DMS 273 treated with DMSO at 0.1 percent for 48 hours (cell line): ENCODE data around the gene PTPRG.

Experiments used
- DNase-seq: peaks from one replicate; lab custom pipeline; 2025; lab: John Stamatoyannopoulos, UW

Gene PTPRG

DNA sequence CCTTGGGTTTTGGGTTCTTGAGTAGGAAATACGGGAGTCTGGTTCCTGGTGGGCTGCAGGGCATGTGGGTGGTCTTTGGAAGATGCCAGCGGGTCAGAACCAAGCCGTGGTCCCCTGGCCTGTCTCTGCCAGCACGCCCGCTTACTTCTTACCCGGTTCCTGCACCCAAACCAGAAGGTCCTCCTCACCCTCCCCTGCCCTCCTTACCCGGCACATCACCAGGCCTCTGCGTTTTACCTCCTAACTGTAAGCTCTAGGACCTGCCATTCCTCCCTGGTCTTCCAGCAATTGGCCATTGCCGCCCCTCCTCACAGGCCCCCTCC, 628.0 kb downstream of the PTPRG start:
- DNase-seq, result no peak

DNA sequence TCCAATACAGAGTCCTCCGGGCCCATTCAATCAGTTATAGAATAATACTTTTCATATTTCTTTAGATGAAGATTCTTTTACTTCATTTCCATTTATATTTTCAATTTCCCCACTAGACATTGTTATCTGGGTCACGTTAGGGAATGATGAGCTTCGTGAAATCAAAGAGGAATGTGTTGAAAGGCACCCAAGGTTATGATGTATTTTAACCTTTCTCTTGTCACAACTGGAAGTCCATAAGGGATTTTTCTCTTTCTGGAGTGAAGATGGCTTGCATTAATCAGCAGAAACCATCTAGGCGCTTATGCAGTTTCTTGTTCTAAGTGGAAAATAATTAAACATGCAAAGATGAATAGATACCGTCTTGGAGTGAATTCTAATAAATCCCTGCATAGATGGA, 631.5 kb downstream of the PTPRG start:
- no peak for DNase-seq

DNA sequence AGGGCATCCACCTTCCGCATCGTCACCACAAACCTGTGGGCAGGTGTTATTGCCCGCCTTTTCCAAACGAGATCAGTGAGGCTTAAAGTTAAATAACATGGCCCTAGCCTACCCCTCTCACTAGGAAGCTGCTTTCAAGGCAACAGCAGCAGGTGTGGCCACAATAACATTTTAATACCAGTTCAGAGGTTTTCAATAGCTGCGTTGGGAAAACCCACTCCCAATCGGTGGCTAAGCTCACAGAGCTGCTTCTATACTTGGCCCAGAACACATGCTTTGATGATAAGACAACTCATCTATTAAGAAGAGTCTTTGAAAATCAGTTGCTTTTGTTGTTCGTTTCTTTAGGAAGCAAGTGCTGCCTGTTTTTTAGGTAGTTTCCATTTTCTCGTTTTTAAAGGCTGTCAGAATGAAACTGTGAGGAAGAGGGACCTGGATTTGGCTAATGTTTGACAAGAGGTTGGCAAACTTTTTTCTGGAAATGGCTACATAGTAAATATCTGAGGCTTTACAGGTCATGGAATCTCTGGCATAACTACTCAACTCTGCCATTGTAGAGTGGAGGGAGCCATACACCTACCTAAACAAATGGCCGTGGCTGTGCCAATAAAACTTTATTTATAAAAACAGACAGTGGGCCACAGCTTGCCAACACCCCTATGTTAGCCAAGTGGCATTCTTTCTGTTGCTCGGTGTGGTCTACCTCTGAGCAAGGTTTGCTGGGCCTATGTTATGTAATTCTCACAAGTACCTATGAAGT, 632.4 kb downstream of the PTPRG start:
- DNase-seq, result no peak

DNA sequence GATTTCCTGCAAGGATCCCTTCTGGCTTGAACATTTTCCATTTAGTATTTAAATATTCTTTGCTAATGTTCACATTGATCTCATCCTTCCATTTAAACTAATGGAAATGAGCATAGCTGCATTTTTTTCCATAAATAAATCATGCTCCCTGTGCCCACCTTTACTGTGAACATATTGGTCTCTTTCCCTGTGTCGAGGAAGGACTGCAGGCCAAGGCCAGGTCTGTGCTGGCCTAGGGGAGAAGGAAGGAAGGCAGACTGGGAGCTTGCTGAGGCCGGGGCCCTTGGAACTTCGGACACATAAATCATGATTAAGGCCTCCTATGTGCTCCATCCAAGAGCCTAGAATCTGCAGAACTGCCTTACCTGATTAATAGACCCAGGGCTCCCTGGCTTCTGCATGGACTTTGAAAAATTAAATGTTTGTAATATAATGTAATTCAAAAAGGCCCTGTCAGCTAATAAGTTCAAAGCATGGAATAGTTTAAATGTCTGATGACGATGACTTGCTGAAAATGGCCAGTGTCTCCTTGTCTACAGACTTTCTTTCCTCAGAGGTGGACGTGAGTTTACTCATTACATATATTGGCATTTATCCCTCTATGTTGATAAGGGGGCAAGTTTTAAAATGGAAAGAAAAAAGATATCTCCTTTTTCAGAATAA, 636.1 kb downstream of the PTPRG start:
- no peak for DNase-seq

DNA sequence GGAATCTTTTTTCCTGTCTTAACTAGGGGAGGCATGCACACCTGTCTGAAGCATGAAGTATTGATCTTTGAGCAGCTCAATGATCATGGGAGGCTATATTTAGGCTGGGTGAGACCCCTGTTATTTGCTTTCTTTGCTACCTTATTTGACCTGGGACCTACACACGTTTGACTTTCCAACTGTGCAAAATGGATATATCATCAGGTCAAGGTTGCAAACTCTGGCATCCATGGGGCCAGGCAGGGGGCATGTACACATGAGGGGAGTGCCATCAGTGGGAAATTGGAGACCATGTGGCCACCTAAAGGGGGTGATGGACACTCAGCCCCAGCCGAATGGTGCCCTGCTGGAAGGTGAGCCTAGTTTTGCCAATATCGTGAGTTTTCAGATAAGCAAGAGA, 637.8 kb downstream of the PTPRG start:
- DNase-seq, result no peak

DNA sequence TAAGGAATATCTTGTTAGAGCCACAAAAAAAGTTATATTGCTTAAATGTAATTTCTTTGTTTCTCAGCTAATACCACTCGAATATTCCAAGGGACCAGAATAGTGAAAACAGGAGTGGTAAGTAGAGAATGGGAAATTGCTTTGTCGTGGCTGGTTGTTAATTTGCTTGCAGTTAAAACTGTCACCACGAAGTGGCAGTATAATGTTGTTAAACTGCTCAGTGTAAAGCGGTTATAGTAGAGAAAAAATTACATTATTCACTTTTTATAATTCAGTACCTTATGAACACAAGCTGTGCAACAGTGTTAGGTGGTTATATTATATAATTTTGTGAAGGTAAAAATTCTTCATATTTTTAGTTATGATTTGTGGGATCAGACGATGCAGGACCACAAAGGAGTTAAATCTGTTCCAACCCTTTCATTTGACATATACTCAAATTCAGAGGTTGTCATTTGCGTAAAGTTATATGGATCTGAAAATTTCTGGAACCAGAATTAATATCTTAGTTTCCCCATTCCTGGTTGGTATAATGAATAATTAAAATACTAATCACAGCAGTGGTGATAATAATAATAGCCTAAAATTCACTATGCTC, 640.2 kb downstream of the PTPRG start:
- DNase-seq, result no peak

DNA sequence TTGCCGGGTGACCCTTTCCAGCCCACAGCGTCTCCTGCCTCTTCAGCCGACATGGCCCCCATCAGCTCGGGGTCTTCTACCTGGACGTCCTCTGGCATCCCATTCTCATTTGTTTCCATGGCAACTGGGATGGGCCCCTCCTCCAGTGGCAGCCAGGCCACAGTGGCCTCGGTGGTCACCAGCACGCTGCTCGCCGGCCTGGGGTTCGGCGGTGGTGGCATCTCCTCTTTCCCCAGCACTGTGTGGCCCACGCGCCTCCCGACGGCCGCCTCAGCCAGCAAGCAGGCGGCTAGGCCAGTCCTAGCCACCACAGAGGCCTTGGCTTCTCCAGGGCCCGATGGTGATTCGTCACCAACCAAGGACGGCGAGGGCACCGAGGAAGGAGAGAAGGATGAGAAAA, 641.8 kb downstream of the PTPRG start:
- DNase-seq, result no peak

DNA sequence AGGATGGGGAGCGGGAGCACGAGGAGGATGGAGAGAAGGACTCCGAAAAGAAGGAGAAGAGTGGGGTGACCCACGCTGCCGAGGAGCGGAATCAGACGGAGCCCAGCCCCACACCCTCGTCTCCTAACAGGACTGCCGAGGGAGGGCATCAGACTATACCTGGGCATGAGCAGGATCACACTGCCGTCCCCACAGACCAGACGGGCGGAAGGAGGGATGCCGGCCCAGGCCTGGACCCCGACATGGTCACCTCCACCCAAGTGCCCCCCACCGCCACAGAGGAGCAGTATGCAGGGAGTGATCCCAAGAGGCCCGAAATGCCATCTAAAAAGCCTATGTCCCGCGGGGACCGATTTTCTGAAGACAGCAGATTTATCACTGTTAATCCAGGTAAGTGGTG, 642.2 kb downstream of the PTPRG start:
- DNase-seq, result no peak

DNA sequence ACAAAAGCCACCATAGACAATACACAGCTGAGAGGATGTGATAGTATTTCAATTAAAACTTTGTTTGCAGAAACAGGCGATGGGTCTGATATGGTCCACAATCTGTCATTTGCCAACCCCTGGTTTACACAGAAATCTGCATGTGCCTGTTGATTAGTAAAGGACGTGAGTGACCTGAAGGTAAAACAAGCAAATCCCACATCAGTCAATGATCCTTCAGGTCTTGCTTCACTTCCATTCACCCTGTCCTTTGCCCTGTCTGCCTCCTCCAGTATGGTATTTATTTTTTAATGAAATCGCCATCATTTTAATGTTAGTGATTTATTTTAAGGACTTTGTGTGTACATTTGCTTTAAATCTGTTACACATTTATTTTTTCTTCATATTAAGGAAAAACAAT, 645.8 kb downstream of the PTPRG start:
- DNase-seq, result no peak

DNA sequence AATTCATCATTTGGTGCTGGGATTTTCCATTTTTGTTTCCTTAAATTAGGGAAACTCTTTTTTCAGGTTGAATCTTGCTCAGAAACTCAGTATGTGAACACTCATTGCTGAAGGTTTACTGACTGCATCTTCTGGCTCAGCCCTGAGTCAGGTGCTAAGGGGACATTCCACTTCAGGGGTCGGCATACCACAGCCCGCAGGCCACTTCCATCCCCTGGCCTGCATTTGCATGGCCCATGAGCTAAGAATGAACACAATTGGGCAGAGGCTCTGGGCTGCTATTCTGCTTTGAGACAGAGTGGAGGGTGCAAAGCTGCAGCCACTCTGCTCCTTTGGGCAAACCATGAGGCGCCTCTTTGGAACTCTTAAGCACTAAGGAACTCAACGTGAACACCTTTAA, 647.0 kb downstream of the PTPRG start:
- DNase-seq, result no peak

DNA sequence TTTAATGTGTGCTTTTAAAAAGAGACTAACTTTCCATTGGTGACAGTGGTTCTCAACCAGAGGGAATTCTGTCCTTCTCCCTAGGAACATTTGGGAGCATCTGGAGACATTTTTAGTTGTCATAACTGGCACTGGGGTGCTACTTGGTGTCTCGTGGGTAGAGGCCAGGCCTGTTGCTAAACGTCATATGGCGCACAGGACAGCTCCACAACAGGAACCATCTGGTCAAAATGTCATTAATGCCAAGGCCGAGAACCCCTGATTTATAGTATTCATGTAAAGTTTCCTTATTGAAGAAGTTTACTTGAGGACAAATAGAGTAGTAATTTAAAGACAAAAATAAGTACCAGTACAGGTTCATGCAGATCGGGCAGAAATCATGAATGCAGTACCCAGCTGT, 647.7 kb downstream of the PTPRG start:
- DNase-seq, result peak; percentile 60

DNA sequence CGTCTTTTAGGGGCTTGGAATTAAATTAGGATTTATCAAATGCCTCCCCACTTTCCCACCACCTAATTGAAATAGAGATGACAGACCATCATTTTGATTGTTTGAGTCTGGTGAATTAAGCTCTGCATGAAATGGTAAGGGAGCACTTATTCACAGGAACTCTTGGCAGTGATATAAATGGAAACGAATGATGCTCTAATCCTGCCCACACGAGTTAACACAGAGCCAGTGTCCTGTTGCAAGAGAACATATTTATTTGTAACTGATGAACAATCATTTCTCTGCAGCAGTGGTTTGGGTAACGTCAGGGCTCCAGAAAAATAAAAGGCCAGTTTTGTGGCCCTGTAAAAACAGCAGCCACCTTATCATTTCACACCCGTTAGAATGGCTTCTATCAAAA, 648.6 kb downstream of the PTPRG start:
- DNase-seq, result no peak

DNA sequence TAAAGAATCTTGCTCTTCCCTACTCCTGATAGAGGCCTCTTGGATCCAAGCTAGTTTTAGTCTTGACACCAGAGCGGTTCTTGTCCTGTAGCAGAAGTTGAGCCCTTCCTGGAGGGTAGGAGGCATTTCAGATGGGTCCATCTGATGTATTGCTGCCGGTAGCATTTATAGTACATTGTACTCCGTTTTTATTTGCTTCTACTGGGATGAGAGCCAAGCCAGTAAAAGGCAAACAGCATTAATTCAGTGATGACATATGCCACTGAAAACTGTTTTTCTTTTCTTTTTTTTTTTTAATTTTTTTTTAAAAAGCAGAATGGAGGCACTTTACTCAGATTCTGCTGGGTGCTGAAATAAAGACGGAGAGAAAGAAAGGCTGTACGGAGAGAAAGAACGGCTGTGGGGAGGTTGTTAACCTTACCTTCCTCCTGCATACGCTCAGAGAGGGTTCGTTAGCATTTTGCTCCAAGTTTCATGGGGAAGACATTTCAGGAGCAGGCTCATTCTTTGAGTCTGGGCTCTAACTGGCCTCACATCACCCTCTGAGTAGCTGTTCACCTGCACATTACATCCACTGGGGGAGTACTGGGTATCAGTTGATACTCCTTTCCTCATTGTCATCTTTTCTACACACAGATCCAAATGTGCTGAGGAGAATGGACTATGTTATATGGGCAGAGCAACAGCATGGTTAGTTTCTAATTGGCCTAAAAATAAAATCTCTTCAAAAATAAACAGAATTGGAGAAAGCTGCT, 650.5 kb downstream of the PTPRG start:
- peak; percentile 55 for DNase-seq

DNA sequence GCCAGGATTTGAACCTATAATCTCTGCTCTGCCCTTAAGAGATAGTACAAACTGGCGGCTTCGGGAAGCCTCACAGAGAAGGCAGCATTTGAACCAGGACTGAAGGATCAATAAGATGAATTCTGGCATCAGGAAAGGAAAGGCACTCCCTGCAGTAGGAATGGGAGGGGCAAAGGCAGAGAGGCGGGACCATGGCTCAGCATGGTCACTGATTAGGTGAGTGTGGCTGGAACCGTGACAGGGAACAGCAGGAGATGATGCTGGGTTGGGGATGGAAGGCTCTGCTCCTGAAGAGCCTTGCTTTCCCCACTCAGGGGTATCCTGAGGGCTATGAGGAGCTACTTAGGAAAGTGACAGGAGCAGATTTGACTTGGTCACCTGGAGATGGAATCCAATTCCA, 653.5 kb downstream of the PTPRG start:
- DNase-seq, result no peak

DNA sequence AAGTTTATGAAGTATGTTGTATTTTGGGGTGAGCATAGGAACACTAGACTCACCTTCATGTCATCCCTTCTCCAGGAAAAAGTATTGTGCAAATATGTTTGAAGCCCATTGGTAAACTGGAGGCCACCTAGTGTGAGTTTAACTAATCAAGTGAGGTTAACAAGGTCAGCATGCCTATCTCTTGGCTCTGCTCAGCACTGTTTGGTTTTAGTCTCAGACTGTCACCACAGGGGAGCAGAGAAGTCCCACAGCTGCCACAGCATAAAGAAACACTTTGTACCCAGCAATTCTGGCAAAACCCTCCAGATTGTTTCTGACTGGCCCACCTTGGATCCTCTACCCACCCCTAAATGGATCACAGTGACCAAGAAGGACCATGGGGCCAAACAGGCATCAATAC, 659.2 kb downstream of the PTPRG start:
- DNase-seq, result no peak

DNA sequence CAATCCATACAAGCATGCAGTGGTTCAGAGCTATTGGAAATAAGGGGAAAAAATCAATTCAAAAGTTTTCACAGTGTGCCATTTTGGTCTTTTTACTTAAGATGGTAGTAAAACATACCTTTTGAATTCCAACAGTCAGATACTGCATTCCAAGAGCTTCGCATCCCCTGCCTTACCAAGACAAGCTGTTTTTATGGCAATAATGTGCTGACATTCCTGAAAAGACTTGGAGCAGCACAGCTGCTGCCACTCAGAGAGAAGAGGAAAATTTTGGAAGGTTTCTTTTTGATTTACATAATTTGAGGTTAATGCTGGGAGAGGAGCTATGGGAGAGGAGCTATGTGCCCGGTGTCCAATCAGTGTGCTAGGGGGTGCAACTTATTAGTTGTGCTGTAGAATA, 663.7 kb downstream of the PTPRG start:
- no peak for DNase-seq

DNA sequence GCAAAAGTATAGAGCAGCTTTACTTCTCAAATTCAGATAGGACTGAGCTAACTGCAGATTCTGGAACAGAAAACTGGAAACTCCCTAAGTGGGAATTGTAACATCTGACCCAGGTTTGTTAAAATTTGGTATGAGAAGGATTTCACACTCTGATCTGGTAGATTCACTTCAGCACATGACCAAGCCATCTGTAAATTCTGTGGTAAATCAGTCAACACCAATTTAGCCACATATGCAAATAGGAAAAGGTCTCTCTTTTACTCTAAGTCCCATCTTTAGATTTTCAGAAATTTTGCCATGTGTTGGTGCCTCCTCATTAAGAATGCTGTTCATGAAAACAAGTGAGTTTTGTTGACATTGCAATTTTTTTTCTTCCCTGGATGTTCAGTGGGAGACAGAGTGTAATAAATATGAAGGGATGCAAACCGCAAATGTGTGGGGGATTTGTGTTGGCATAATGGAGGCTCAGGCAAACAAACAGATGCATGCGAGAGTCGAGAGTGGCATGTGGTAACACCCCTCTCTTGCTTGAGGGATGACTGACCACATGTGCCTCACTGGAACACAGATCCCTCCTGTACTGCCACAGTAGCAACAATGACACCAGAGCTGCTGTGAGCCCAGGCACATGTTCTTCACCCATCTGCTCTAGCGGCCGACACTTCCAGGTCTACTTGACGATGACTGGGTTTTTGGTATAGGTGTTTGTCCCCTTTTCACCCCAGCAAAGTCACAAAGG, 665.4 kb downstream of the PTPRG start:
- DNase-seq, result no peak

DNA sequence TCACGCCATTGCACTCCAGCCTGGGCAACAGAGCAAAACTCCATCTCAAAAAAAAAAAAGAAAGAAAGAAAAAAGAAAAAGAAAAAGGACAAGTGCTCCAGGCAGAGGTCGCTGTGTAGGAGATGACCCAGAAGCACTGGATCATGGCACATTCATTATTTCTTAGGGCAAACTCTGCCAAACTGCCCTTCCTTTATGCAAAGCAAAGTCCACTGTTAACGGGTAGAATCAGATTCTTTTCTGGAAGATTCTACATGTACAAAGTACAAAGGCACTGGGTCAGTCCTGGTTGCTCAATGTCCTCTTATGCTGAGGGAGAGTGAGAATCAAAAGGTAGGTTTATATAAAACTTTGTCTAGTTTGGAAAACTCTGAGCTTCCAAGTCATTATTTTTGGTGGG, 667.1 kb downstream of the PTPRG start:
- no peak for DNase-seq

DNA sequence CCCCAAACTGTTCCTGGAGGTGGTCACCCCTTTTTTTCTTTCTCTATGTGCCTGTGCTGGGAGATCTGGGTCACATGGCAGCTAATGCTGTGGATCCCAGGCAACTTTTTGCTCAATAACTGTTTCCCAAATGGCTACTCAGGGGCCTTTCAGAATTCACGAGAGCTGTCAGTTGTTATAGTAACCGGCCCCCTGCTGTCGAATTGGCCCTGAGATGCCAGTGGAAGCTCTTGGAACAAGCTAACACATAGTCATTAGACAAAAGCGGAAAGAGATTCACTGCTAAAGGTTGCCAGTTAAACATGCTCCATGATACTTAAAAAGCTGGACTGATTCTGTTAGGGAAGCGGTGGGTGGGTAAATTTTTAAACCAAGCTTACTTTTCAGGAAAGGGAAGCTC, 667.8 kb downstream of the PTPRG start:
- no peak for DNase-seq

DNA sequence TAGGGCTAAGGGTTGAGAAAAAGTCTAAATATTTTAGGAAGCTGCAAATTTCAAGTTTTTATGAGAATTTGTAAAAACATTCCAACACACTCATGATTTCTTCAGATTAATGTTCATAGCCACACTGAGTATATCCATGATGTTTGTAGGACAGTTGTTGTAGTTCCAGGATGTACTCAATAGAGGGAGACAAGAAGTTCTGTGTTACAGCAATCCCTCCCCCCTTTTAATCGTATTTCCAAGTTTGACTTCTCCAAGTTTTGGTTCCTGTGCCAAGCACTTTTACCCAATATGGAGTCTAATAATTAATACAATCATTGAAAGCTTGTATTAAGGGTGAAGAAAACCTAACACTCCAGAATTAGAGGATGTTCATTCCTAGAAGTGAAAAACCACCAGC, 668.5 kb downstream of the PTPRG start:
- DNase-seq, result no peak

DNA sequence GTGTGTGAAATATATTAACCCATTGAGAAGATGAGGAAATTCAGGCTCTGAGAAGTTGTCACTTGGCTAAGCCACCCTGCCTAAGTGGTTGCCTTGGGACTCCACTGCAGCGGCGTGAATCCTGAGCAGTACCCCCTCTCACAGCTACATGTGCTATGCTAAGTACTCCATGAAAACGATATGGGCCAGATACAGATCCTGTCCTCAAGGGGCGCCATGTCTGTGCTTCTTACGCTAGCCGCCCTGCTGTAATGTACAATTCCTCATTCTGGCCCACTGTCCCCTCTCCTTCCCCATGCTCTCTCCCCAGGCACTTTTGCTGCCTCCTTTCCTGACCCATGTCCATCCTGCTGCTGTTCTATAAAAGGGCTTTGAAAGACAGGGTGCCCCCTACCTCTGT, 671.7 kb downstream of the PTPRG start:
- DNase-seq, result no peak

DNA sequence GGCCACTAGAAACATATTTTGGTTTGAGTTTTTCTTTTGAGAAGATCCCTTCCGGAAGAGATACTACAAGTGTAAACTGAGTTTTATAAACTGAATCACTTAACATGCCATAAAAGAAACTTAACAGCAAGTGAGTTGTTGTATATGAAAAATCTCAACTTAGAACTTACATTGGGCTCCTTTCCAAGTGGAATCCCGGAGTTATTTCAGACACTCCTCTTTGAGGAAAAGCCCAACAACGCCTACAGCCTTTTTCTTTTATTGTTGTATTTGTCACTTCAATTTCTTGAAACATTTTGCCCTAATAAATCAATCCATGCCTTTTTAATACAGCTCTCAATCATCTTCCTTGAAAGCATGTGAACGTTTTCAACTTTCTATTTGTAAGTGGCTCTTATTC, 674.6 kb downstream of the PTPRG start:
- DNase-seq, result no peak
